HG03103 (cell line): ENCODE data around the gene TTBK2.
A peak's percentile ranks its signal among the peaks of the same experiment; 100 is the strongest.
"Not testable (repeated sequence)": the region's sequence is repeated elsewhere in the genome, so short reads cannot be mapped to it uniquely, and the experiment has no call there.

Source experiments
- ATAC-seq: cut with Tn5 transposase; IDR thresholded peaks from one replicate; pipeline ENCODE4 v1.9.1; 2021; ENCODE audit warnings: low read depth; ENCODE audit not compliant: unreplicated experiment

Gene TTBK2

GRCh38 chr15:42772901-42773300 lies 147.7 kb downstream of the TTBK2 start:
- no peak for ATAC-seq

GRCh38 chr15:42772144-42772543 lies 148.4 kb downstream of the TTBK2 start:
- no peak for ATAC-seq

- not testable (repeated sequence) for ATAC-seq
Observed at GRCh38 chr15:42766109-42766508, 154.5 kb downstream of the TTBK2 start.

GRCh38 chr15:42764154-42764731 lies 156.3 kb downstream of the TTBK2 start:
- not testable (repeated sequence) for ATAC-seq

- not testable (repeated sequence) for ATAC-seq
Observed at GRCh38 chr15:42761813-42762212, 158.8 kb downstream of the TTBK2 start.

GRCh38 chr15:42760759-42761158 lies 159.8 kb downstream of the TTBK2 start:
- no peak for ATAC-seq

- ATAC-seq: no peak
Observed at GRCh38 chr15:42759093-42759492, 161.5 kb downstream of the TTBK2 start.

- ATAC-seq: no peak
Observed at GRCh38 chr15:42750306-42750705, 170.3 kb downstream of the TTBK2 start.

GRCh38 chr15:42749266-42749665 lies 171.3 kb downstream of the TTBK2 start:
- ATAC-seq: no peak

GRCh38 chr15:42744195-42744594 lies 176.4 kb downstream of the TTBK2 start:
- ATAC-seq: no peak

GRCh38 chr15:42742149-42742548 lies 178.4 kb downstream of the TTBK2 start:
- ATAC-seq: no peak

- ATAC-seq: no peak
Observed at GRCh38 chr15:42741710-42742109, 178.9 kb downstream of the TTBK2 start.

GRCh38 chr15:42737529-42738328 lies 182.8 kb downstream of the TTBK2 start:
- no peak for ATAC-seq

GRCh38 chr15:42736793-42737528 lies 183.6 kb downstream of the TTBK2 start, which contains the start of gene CDAN1:
Gene CDAN1, minus strand, starts transcription at chr15:42737128. Its CDS starts 26 bp downstream, at chr15:42737102.
- ATAC-seq: peak; percentile 68

GRCh38 chr15:42736178-42736792 lies 184.3 kb downstream of the TTBK2 start:
- peak; percentile 7 for ATAC-seq

GRCh38 chr15:42735382-42736165 lies 185.0 kb downstream of the TTBK2 start:
- ATAC-seq: no peak

- ATAC-seq: no peak
Observed at GRCh38 chr15:42734076-42734672, 186.4 kb downstream of the TTBK2 start.

- no peak for ATAC-seq
Observed at GRCh38 chr15:42733027-42733426, 187.6 kb downstream of the TTBK2 start.

- no peak for ATAC-seq
Observed at GRCh38 chr15:42732095-42732827, 188.3 kb downstream of the TTBK2 start.
